Measurements from ENCODE around the gene PLEKHG2.
A peak's percentile ranks its signal among the peaks of the same experiment; 100 is the strongest.

Gene PLEKHG2

GRCh38 chr19:39386557-39386956 is 25.9 kb upstream of the PLEKHG2 start:
- no peak for DNase-seq

DNA sequence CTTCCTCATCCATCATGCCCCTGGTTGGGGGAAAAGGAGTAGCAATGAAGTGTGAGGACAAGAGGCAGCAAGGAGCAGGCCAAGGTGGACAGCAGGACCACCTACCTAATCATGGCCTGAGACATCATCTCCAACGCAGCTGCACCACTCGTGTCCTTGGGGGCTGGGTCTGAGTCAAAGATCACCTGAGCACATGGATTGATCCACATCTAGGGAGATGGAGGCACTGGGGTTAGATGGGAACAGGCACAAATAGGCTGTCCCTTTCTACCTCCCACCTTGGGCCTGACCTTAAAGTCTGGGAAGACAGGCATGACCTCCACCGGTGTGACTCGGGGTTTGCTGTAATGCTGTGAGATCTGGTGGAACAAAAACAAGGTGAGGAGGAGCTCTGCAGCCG is 23.8 kb upstream of the PLEKHG2 start:
- DNase-seq = no peak

- DNase-seq = no peak
Observed at GRCh38 chr19:39389631-39390414, 22.6 kb upstream of the PLEKHG2 start.

- DNase-seq = no peak
Observed at GRCh38 chr19:39390451-39390750, 22.1 kb upstream of the PLEKHG2 start.

GRCh38 chr19:39390751-39391437 is 21.6 kb upstream of the PLEKHG2 start, which contains the start of the genes MED29 and PAF1:
Gene MED29, plus strand, starts transcription at chr19:39391378. Its CDS starts 45 bp downstream, at chr19:39391423.
Gene PAF1, minus strand, starts transcription at chr19:39391106. Its CDS starts 242 bp downstream, at chr19:39390864.
- DNase-seq = peak; percentile 99

GRCh38 chr19:39397360-39398296 is 14.8 kb upstream of the PLEKHG2 start:
- DNase-seq = peak; percentile 43

DNA sequence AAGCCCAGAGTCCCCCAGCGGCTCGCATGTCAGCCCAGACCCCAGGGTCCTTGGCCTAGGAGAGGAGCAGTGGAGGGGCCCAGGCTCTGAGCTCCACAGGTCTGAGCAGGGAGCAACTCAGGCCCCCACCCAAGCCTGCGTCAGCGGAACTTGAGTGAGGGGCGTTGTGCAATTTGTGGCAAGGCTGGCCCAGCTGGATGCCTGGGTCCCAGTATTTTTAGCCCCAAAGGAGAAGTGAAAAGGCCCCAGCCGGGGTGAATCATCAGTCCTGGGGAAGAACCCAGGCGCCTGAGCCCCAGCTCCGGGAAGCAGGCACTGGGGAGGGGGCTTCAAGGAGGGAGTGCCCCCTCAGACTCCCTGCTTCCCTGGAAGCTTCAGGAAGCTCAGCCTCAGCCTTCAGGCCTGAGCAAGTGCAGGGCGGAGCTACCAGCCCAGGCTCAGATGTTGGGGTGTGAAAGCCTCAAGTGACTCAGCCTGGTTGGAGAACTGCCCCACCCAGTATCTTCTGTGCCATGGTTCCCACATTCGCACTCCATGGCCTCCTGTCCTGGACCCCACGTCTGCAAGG is 14.1 kb upstream of the PLEKHG2 start:
- DNase-seq = no peak

DNA sequence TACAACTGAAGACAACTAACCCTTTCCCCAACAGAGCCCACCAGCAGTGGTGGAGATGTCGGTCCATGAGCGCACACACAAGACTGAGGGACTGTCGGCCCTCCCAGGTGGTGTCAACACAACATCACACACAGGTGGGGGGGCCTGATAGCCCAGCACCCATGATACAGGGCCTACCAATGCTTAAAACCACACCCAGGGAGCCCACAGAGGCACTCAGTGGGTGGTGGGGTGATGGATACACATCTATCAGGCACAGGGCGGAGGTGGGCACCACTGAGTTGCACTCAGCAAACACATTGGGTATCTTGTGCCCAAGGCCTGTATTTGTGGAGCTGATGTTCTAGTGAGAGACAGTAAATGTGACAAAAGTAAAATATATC is 12.8 kb upstream of the PLEKHG2 start:
- no peak for DNase-seq

GRCh38 chr19:39400061-39400460 is 12.4 kb upstream of the PLEKHG2 start:
- DNase-seq = no peak

DNA sequence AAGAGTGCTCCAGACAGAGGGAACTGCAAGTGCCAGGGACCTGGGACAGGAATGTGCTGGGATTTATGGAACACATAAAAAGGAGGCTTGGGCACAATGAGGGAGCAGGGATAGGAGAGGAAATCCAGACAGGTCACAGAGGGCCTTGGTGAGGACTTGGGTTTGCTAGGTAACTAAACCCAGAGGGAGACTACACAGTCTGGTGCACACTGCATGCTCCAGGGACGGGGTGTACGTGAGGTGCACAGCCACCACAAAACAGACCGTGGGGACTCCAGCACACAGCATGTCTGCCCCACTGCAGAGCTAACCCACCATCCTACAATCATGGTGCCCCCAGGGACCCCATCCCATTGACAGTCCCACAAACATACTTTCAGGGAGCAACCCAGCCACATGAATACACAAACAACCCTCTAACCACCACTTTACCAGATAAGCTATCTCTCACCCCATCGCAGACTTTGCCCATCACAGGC is 11.4 kb upstream of the PLEKHG2 start:
- no peak for DNase-seq

DNA sequence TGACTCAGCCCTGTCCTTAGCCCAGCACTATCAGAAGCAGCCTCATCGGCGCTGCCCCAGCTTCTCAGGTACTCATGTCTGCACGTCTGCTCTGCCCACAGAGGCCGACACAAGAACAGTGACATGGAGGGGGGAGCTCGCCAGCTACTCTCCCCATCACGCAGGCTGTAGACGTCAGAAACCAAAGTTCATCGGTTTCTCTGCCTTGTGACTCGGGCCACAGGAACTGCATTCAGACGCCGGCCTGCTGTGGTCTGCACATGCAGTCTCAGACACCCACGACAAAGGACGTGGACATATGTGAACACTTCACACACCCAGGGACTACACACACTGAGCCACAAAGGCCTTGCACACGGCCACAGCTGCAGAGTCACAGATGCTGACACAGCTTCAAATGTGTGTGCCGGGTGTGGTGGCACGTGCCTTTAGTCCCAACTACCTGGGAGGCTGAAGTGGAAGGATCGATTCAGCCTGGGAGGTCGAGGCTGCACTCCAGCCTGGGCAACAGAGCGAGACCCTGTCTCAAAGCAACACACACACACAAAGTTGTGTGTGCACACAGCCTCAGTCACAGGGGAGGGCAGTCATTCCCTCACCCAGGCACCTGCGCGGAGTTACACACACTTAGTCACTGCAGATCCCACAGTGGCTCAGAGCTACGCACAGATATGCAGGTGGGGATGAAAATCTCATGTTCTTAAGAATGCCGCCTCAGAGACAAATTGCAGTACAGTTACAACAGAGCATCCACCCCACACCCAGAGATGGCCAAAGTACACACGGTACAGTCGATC is 10.7 kb upstream of the PLEKHG2 start:
- no peak for DNase-seq

DNA sequence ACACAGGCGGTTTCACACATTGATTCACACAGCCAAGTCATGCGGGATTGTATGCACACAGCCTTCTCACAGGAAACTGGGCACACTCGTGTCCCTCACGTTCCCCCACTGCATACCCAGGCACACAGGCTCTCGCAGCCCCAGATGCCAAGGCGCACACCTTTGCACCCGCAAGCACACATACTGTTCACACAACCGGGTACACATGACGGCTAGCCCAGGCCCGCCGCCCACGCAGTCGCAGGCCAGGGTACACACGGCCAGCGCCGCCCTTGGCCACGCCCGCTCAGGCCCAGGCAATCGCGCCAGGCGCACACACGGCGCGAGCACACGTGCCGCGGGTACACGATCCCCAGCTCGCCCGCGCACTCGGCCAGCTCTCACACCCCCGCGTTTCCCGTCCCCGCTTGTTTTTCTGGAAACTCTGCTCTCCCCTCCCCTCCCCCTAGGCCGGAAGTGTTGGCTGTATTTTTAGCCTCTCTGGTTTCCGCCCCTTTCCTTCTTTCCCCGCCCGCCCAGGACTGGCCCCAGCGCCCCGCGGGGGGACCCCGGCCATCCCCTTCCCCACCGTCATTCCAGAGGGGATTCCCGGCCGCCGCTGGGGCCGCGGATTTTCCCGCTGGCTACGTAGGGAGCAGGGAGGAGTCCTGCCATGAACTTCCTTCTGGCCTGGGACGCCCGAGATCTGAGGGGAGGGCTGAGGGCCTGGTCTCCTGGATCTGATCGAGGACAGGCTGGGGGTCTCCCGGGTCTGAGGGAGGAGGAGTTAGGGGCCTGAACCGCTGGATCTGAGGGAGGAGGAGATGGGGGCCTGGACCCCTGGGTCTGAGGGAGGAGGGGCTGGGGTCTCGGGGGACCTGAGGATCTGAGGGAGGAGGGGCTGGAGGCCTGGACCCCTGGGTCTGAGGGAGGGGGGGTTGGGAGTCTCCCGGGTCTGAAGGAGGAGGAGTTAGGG is 9.8 kb upstream of the PLEKHG2 start:
- no peak for DNase-seq

DNA sequence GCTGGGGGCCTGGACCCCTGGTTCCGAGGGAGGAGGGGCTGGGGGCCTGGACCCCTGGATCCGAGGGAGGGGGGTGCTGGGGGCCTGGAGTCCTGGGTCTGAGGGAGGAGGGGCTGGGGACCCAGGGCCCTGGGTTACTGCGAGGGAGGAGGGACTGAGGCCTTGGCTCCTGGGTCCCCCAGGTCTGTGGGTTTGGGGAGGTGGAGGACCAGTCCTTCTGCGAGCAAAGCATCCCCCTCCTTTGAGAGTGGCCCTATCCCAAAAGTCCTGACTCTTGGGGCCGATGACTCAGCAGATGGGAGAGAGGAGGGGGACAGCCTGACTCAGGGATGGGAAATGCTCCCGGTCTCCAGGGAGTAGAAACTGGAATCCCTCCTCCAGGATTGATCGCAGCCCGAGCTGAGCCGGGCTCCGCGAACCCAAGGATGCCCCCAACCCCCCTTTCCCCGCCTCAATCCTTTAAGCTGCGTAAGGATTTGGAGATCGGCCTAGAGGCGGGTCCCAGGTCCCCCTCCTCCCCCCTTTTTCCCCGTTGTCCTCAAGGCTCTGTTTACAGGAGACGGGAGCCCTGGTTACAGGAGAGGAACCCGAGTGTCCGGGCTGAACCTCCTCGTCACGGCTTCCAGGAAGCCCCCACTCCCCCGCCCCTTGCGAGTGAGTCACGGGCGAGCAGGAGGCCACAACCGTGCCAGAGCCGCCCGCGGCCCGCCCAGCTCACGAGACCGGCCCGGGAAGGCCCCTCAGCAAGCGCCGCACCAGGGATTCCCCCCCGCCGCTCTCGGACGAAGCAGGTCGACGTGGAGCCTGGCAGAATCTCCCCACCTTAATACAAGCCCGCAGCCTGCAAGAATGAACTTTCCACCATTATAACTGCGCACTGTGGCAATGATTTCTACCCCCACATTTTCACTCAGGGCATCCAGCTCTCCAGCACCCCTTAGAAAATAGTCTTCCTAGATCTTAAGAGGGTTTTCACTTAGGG is 8.8 kb upstream of the PLEKHG2 start:
- DNase-seq = no peak

DNA sequence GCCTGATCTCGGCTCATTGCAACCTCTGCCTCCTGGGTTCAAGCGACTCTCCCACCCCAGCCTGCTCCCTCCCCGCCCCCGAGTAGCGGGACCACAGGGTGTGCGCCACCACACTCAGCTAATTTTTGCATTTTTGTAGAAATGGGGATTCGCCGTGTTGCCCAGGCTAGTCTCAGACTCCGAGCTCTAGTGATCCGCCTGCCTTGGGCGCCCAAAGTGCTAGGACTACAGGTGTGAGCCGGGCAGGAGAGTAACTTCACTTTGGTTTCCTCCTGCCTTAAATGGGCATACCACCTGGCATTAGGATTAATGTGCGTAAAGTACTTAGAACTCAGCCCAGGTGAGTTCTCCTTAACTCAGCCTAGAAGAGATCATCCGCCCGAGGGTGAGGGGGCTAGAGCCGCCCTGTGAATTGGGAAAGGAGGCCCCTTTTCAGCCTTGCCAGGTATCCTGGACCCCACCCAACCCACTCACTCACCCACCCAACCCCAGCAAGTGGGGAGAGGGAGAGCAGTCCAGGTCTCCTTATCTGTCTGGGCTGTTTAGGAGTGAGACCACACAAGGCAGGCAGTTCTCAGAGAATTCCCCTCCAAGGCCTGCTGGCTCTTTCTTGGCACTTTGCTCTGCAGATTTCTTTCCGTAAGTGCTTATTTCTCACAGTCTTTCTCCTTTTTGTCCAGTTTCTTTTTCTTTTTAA is 7.1 kb upstream of the PLEKHG2 start:
- no peak for DNase-seq

GRCh38 chr19:39405958-39406655 is 6.4 kb upstream of the PLEKHG2 start:
- DNase-seq = no peak

DNA sequence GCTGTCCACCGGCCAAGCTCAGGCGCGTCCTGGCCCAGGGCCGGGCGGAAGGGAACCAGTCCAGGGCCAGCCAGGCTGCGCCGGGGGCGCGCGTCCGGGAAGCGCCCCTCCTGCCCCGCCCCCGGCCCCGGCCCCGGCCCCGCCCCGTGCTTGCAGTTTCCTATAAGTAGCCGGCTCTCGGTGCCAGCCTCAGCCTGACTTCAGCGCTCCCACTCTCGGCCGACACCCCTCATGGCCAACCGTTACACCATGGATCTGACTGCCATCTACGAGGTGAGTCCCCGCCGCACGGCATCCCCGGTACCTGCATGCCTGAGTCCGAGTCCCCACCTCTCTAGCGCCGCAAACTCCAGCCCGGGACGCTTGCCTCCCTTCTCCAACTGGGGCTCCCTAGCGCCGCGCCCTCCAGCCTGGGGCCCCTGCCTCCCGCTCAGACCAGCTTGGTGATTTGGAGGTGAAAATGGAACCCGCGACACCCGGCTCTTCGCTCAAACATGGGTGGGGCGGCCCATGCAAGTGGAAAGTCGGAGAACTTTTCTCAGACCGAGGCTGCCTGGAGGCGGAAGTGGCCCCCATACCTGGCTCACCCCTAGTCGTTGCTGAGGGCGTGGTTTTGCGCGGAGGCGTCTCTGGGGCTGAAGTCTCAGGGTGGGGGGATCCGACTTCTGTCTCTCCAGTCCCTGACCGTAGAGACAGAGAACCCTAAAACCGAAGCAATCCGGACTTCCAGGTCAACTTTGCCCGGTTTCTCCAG is 5.6 kb upstream of the PLEKHG2 start, which contains the start of gene ZFP36:
Gene ZFP36 (plus strand): TSS at position 192 of the 754 bp plus-strand sequence. CDS start 58 bp downstream, at position 250.
- DNase-seq = peak; percentile 29

GRCh38 chr19:39407410-39407659 is 5.1 kb upstream of the PLEKHG2 start:
- no peak for DNase-seq

All from NCI-H446 treated with DMSO at 0.1 percent for 48 hours (cell line).